SK-N-MC (cell line): Measurements from ENCODE around the gene FUT6.

ENCODE experiments used
- EZH2 ChIP-seq: fragments of 200-600 bp; sonication (generic); IDR thresholded peaks from one replicate; pipeline ENCODE4 v1.6.1; 2017; ENCODE audit warnings: antibody characterized with exemption
- POLR2AphosphoS5 ChIP-seq: IDR thresholded peaks from 2 replicates; pipeline ENCODE4 v1.6.1; 2012; ENCODE audit warnings: mild to moderate bottlenecking, low read depth, low read length, borderline replicate concordance

DNA sequence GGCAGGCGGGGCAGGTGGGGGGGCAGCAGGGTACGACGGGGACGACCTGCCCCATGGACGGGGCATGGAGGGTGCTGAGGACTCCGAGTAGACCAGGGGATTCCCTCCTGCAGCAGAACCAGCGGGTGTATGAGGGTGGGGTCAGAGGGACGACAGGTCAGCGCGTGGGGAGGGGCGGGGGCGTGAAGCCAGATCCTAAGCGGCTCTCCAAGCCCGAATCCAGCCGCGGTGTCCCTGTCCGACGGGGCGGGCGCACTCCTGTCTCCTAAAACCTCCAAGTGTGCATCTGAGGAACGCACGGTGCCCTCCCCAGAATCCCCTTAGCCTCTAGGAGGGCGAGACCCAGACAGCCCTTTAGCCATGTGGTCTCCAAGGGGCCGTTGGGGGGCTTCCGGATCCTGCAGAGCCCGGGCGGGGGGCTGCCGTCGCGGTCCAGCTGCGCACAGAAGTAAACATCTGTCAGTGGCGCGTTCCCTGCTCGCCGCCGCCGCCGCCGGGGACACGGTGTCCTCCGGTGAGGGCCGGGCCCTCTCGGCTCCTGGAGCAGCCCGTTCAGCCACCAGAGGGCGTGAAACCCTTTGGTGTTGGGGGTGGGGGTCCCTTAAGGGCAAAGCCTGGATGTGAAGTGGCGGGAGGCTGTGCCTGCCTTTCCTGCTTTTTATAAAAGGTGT, 33.9 kb downstream of the FUT6 start:
- TF ChIP-seq POLR2AphosphoS5 (no peak), EZH2 (no peak)
